Activated T-cell treated with anti-CD3 and anti-CD28 coated beads, Interleukin-2, amount 50 U/mL, for 4 hours (primary cell): ENCODE data around the gene F2. TPM values are rescaled to one million over a fixed set of nuclear protein-coding genes. Genes with fewer than 3 reads are reported as not detected.

ENCODE experiments used
- ATAC-seq, 2 donors: fragments of 200-7000 bp; cut with Tn5 transposase; one replicate each; pipeline ENCODE4 v1.10.0; 2021
- DNase-seq: peaks from one replicate; pipeline ENCODE4 v3.0.0-alpha.2; 2020
- H3K27me3 Mint-ChIP-seq: one replicate; pipeline ENCODE4 v1.8.0; 2021; ENCODE audit warnings: low read depth, mixed read lengths
- H3K36me3 Mint-ChIP-seq: one replicate; pipeline ENCODE4 v1.8.0; 2022; ENCODE audit warnings: mixed read lengths; ENCODE audit not compliant: insufficient read depth
- H3K4me1 Mint-ChIP-seq: one replicate; pipeline ENCODE4 v1.8.0; 2021; ENCODE audit warnings: low read depth, mixed read lengths
- H3K4me3 Mint-ChIP-seq: one replicate; pipeline ENCODE4 v1.8.0; 2021; ENCODE audit warnings: mild to moderate bottlenecking, moderate library complexity, mixed read lengths
- H3K9me3 Mint-ChIP-seq: one replicate; pipeline ENCODE4 v1.8.0; 2021; ENCODE audit warnings: mixed read lengths
- total RNA-seq, 3 donors: library from RNA; stranded (reverse); gene quantifications; one replicate each; pipeline ENCODE4 v1.2.1, GENCODE V29; 2021

The F2 gene
- total RNA-seq, 3 donors from 2014 or later, result 0.40 to 0.81 (median 0.41) TPM

DNA sequence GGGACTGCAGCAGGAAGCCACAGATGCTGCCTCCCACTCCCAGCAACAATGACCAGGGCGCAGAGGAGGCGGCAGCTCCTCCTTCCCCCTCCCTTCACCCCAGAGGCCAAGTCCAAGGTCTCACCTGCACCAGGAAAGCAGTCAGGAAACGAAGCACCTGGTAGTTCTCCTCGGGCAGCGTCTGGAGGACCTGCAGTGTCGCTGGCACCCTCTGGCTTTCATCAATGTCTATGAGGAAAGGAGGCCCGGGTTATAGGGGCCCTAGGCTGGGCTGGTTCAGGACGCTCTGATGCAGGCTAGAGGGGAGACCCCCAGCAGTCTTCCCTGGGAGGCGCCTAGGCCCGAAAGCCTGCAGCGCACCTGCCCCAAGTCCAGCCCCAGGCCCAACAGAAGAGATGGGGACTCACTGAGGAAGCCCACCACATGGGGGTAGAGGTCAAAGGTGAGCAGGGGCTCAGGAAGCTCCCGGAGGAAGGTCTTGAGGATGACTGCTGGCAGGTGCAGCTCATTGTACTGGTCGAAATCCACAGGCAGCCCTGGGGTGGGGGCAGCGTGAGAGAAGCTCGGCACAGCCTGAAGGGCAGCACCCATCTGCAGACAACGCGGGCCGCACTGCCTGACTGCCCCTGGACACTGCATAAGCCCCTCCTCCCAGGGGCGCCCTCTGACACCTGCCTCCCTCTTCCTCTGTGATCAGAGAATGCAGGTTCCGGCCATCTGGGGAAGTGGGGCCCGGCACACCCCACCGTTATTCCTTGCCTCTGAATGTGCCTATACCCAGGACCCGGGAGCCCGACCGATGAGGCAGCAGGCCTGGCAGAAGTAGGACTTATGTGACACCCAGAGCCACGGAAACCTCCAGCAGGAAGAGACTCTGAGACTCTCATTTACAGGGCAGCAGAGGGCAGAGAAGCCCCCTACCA, 39.5 kb upstream of the F2 start:
- ATAC-seq, result no peak
- Mint-ChIP-seq H3K9me3 (no peaks in the 10 kb centered on the region), H3K27me3 (no peaks in the 10 kb centered on the region), H3K4me1 (peaks cover 26% of the 10 kb centered on the region), H3K36me3 (peaks cover 27% of the 10 kb centered on the region), H3K4me3 (no peak overlapping the region)
- no peak for DNase-seq

DNA sequence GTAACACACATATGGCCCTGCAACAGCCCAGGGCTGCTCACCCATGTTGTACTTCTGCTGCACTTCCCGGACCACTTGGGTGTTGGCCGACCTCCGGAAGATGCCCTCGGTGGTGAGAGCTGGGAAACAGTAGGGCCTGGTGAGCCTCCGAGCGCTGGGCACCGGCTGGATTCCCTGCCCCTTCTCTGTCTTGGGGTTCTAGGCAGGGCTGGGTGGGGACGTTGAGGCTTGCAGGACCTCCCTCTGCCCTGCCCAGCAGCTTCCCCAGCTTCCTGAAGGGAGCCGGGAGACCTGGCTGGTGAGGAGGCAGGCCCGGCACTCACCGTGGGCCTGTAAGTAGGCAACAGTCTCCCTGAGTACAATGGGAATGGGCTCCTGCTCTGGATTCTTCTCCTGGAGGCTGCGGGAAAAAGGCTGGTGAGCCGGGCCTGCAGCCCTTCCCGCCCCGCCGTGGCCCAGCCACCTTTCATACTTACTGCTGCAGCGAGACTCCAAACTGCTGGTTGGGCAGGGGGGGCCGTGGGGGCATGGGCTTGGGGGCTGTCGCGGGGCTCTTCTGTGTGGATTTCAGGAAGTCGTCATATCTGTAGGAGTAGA, 38.8 kb upstream of the F2 start:
- no peak for DNase-seq
- no peak overlapping the region for H3K4me3 Mint-ChIP-seq
- peaks cover 19% of the 10 kb centered on the region for H3K4me1 Mint-ChIP-seq
- H3K27me3 Mint-ChIP-seq, result no peaks in the 10 kb centered on the region
- H3K9me3 Mint-ChIP-seq, result no peaks in the 10 kb centered on the region
- H3K36me3 Mint-ChIP-seq, result peaks cover 27% of the 10 kb centered on the region
- no peak for ATAC-seq

DNA sequence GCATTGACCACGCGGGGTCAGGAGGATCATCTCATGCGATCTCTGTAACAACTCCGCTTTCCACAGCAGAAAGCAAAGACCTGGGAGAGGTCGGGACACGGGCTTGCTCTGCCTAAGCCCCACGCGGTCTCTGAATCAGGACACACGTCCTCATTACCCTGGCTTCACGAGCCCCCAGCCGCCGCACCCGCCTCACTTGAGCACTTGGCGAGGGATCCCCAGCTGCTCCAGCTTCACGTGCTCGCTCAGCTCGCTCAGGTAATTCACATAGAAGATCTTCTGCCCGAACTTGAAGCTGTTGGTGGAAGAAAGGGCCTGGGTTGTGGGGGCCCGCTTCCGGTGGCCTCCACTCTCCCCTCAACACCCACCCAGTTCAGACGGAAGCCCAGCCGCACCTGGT, 38.2 kb upstream of the F2 start:
- Mint-ChIP-seq H3K36me3 (peaks cover 27% of the 10 kb centered on the region), H3K4me1 (peaks cover 13% of the 10 kb centered on the region), H3K27me3 (no peaks in the 10 kb centered on the region), H3K4me3 (no peak overlapping the region), H3K9me3 (no peaks in the 10 kb centered on the region)
- no peak for ATAC-seq
- DNase-seq, result no peak

DNA sequence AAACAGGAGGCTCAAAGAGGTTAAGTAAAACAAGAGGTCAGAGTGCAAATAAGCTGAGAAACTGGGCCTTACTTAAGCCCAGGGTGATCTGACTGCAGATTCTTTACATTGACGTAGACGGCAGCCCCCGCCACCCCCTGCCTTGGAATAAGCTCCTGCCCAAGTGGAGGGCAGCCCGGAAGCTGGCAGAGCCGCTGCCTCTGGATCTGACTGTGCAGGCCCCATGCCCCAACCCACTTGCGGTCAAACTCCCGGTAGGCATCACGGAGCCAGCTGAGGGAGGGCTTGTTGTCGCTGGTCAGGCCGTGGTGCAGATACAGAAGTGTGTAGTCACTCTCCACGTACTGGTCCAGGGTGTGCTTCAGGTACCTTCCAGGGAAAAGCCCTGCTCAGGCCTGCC, 37.2 kb upstream of the F2 start:
- no peaks in the 10 kb centered on the region for H3K27me3 Mint-ChIP-seq
- DNase-seq (no peak), ATAC-seq (no peak)
- H3K36me3 Mint-ChIP-seq, result peaks cover 25% of the 10 kb centered on the region
- no peak overlapping the region for H3K4me3 Mint-ChIP-seq
- peaks cover 7% of the 10 kb centered on the region for H3K4me1 Mint-ChIP-seq
- no peaks in the 10 kb centered on the region for H3K9me3 Mint-ChIP-seq

DNA sequence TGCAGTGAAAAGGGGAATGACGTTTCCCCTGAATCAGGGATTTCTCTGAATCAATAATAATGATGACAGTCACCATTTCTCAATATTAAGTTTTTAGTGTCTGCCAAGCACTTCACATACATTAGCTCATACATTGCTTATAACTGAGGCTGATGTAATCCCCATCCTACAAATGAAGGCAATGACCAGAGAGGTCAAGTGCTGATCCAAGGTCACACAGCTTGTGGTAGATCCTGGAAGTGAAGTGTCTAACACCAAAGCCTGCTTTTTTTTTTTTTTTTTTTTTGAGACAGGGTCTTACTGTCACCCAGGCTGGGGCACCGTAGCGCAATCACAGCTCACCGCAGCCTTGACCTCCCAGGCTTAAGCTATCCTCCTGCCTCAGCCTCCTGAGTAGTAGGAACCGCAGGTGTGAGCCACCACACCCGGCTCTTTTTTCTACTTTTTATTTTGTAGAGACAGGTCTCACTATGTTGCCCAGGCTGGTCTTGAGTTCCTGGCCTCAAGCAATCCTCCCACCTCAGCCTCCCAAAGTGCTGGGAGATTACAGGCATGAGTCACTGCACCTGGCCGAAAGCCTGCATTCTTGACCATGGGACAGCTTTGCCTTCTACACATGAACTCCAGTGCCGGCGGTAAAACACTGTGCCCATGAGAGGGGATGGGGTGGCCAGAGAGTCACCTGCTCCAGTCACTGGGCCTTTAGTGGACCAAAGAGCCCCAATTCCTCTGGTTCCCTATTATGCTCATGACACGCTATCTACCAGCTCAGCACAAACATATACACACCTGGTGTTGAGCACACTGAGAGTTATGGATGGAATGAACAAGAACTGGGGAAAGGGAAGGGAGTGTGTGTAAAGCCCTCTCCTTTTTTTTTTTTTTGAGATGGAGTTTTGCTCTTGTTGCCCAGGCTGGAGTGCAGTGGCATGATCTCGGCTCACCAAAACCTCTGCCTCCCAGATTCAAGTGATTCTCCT, 36.0 kb upstream of the F2 start:
- H3K4me3 Mint-ChIP-seq, result no peak overlapping the region
- H3K9me3 Mint-ChIP-seq, result no peaks in the 10 kb centered on the region
- H3K4me1 Mint-ChIP-seq, result no peaks in the 10 kb centered on the region
- DNase-seq, result no peak
- ATAC-seq, result no peak
- H3K36me3 Mint-ChIP-seq, result peaks cover 26% of the 10 kb centered on the region
- H3K27me3 Mint-ChIP-seq, result no peaks in the 10 kb centered on the region

DNA sequence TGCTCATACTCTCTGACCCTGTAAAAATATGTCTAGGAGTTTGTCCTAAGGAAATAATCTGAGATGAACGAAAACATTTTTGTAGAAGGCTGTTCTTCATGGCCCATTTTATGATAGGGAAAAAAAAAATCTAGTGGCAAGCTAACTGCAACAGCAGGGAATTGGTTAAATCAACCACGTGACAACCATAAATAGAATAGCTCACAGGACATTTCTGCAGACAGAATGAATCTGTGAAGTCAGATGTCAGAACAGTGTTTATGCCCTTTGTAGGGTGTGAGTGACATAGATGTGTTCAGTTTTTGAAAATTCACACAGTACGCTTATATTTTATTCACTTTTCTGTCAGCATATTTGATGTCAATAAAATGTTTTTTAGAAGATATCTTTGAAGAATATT, 34.6 kb upstream of the F2 start:
- Mint-ChIP-seq H3K9me3 (no peaks in the 10 kb centered on the region), H3K4me1 (no peaks in the 10 kb centered on the region), H3K36me3 (peaks cover 19% of the 10 kb centered on the region), H3K27me3 (no peaks in the 10 kb centered on the region), H3K4me3 (no peak overlapping the region)
- DNase-seq, result no peak
- ATAC-seq, result no peak

DNA sequence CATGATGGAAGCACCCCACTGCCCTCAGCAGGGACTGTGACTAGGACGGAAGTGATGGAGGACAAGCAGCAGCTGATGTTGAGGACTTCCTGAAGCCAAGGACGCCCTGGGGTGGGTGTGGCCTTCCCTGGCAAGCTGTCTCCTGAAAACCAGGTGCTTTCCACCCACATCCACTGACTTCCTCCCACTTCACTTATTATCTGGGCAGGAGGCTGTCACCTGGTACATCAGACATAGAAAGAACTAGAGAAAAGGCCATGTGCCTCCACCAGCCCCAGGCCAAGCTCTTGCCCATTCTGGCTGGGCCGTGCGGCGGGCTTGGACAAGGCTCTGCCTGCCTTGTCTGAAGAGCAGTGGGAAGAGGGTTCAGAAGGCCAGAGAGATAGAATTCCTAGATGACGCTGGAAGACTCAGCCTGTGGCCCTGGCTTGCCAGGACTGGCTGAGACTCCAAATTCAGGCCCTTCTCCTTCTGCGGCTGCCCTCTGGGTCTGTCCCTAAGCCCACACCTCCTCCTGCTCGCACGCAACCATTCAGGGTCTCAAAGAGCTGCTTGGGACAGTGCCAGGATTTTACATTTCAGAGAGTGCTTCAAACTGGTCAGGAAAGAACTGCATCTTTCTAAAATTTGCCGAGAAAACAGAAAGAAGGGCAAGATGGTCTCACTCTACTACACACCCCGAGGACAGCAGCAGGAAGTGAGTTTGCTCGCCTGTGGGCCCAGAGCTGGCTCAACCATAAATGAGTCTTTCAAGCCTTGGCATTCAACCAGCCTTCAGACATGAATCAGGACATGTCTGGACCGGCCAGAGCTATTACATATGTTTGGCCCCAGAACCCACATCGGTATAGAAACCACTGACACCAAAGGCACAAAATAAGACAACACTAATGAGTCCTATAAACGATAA, 31.9 kb upstream of the F2 start:
- H3K4me3 Mint-ChIP-seq, result no peak overlapping the region
- H3K9me3 Mint-ChIP-seq, result no peaks in the 10 kb centered on the region
- ATAC-seq, result no peak
- no peak for DNase-seq
- peaks cover 23% of the 10 kb centered on the region for H3K36me3 Mint-ChIP-seq
- peaks cover 2% of the 10 kb centered on the region for H3K4me1 Mint-ChIP-seq
- no peaks in the 10 kb centered on the region for H3K27me3 Mint-ChIP-seq

DNA sequence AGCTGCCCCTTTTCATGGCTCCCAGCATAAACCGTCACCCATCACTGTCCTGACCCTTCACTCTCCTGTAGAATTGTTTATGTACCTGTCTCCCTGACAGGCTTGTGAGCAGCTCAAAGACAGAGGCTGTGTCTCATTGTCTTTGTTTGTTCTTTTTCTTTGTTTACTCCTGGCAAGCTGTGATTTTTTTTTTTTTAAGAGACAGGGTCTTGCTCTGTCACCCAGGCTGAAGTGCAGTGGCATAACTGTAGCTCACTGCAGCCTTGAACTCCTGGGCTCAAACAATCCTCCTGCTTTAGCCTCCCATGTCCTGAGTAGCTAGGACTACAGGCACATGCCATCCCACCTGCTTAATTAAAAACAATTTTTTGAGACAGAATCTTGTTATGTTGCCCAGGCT, 28.3 kb upstream of the F2 start:
- Mint-ChIP-seq H3K4me1 (peaks cover 4% of the 10 kb centered on the region), H3K9me3 (no peaks in the 10 kb centered on the region), H3K4me3 (no peak overlapping the region), H3K36me3 (peaks cover 27% of the 10 kb centered on the region), H3K27me3 (no peaks in the 10 kb centered on the region)
- no peak for ATAC-seq
- DNase-seq, result no peak

DNA sequence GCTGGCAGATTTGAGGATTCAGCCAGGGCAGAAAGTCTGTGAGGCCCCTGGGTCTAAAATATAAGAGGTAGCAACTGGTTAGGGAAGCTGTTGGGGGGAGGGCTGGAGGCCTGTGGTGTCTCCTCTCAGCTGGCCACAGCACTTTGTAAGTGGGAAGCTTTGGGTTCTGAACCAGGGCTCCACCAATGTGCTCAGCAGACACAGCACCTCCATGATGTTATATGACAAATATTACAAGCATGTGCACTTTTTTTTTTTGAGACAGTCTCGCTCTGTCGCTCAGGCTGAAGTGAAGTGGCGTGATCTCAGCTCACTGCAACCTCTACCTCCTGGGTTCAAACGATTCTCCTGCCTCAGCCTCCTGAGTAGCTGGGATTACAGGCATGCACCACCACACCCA, 26.6 kb upstream of the F2 start:
- no peaks in the 10 kb centered on the region for H3K9me3 Mint-ChIP-seq
- ATAC-seq (no peak), DNase-seq (no peak)
- H3K27me3 Mint-ChIP-seq, result no peaks in the 10 kb centered on the region
- peaks cover 23% of the 10 kb centered on the region for H3K36me3 Mint-ChIP-seq
- no peak overlapping the region for H3K4me3 Mint-ChIP-seq
- H3K4me1 Mint-ChIP-seq, result peaks cover 12% of the 10 kb centered on the region

DNA sequence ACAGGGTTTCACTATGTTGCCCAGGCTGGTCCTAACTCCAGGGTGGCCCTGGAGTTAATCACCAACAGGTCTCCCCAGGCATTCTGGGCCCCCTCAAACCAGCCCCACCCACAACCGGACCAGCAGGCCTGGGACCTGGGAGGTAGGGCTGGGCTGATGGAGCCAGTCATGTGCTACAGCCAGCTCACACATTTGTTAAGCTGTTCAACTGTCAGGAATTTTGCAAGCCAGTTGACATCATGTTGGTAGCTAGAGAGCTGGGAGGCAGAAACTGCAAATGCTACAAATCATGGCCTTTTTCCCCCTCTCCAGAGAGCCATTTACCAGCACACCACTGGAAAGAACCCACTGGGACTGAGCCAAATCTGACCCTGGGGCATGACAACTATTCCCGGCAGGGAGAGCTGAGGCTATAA, 25.4 kb upstream of the F2 start:
- ATAC-seq, result no peak
- no peaks in the 10 kb centered on the region for H3K9me3 Mint-ChIP-seq
- H3K27me3 Mint-ChIP-seq, result no peaks in the 10 kb centered on the region
- H3K4me1 Mint-ChIP-seq, result peaks cover 23% of the 10 kb centered on the region
- H3K4me3 Mint-ChIP-seq, result no peak overlapping the region
- no peak for DNase-seq
- peaks cover 20% of the 10 kb centered on the region for H3K36me3 Mint-ChIP-seq

DNA sequence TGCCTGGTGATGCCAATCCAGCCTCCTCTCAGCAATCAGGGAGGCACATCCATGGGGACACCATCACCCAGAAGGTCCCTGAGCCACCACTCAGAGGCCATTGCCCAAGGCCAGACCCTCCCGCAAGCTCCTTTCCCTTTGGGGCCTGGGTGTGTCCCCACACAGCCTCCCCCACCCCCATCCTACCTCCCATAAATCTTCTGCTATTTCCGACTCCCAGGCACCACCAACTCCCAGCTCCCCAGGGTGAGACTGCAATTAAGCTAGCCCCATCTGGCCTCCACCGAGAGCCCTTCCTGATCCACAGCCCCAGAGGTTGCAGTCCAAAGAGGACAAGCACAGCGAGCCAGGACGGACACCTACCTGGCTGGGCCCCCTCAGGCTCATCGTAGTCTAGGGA, 24.9 kb upstream of the F2 start:
- DNase-seq, result no peak
- Mint-ChIP-seq H3K9me3 (no peaks in the 10 kb centered on the region), H3K4me3 (no peak overlapping the region), H3K27me3 (no peaks in the 10 kb centered on the region), H3K4me1 (peaks cover 28% of the 10 kb centered on the region), H3K36me3 (peaks cover 20% of the 10 kb centered on the region)
- no peak for ATAC-seq

DNA sequence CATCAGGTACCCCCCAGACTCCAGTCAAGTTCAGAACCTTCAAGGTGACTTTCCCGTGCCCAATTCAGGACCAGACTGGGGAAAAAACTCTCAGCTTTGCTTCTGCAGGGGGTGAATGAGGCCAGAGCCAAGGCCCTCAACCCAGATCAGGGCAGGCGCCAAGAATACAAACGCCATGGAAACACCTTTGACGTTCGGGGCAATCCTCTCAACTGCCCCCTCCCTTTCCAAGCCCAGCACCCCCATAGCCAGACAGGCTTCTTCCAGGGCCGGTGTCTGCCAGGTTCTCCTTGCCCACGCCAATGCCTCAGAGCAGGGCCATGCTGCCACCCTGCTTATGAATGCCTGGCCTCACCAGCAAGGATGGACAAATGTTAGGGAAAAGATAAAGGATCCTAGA, 24.4 kb upstream of the F2 start:
- ATAC-seq (no peak), DNase-seq (no peak)
- H3K9me3 Mint-ChIP-seq, result no peaks in the 10 kb centered on the region
- H3K4me1 Mint-ChIP-seq, result peaks cover 31% of the 10 kb centered on the region
- no peaks in the 10 kb centered on the region for H3K27me3 Mint-ChIP-seq
- H3K36me3 Mint-ChIP-seq, result peaks cover 20% of the 10 kb centered on the region
- no peak overlapping the region for H3K4me3 Mint-ChIP-seq

DNA sequence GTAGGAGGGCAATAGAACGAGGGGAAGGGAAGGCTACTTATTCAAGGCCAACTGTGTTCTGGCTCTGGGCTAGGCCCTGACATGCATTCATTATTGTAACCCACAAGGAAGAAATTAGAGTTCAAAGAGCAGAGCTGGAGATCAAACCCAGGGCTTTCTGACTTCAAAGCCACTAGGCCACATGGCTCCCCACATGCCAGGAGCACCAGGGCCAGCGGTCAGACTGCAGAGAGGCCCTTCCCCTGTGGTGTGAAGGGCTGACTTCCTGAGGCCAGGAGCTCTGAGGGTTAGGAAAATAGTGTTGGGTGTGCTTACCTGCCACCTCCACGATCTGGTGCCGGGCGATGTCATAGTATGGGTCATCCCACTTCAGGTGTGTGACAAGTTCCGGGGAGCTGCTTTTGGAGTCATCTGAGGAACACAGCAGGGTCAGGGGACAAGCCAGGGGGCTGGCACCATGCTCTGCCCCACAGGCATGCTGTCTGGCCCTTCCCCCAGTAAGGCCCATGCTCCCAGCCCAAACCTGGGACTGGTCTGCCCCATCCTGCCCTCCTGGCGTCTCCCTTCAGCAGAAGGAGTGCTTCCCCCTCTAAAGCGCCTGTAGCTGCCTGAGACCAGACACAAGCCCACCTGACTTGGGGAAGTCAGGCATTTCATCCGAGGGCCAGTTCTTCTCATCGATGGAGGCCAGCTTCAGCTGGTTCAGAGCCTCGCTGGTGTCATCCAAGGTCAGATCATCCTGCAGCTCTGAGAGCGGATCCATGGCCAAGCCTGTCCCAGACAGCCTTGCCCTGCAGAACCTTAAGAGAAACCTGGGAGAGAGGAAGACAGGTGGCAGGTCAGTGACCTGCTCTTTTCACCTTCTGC, 23.4 kb upstream of the F2 start:
- no peak for ATAC-seq
- DNase-seq, result no peak
- H3K9me3 Mint-ChIP-seq, result no peaks in the 10 kb centered on the region
- H3K36me3 Mint-ChIP-seq, result peaks cover 17% of the 10 kb centered on the region
- H3K4me3 Mint-ChIP-seq, result no peak overlapping the region
- H3K4me1 Mint-ChIP-seq, result peaks cover 34% of the 10 kb centered on the region
- no peaks in the 10 kb centered on the region for H3K27me3 Mint-ChIP-seq
